HG03558 (cell line): Measurements from ENCODE around the gene GALNT8.
"Not testable (repeated sequence)": the region's sequence is repeated elsewhere in the genome, so short reads cannot be mapped to it uniquely, and the experiment has no call there.

ENCODE experiments used
- ATAC-seq: cut with Tn5 transposase; IDR thresholded peaks from one replicate; pipeline ENCODE4 v1.9.1; 2021; ENCODE audit warnings: moderate number of reproducible peaks; ENCODE audit not compliant: unreplicated experiment; ENCODE audit errors: extremely low read depth

Gene GALNT8, protein sequence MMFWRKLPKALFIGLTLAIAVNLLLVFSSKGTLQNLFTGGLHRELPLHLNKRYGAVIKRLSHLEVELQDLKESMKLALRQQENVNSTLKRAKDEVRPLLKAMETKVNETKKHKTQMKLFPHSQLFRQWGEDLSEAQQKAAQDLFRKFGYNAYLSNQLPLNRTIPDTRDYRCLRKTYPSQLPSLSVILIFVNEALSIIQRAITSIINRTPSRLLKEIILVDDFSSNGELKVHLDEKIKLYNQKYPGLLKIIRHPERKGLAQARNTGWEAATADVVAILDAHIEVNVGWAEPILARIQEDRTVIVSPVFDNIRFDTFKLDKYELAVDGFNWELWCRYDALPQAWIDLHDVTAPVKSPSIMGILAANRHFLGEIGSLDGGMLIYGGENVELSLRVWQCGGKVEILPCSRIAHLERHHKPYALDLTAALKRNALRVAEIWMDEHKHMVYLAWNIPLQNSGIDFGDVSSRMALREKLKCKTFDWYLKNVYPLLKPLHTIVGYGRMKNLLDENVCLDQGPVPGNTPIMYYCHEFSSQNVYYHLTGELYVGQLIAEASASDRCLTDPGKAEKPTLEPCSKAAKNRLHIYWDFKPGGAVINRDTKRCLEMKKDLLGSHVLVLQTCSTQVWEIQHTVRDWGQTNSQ

DNA sequence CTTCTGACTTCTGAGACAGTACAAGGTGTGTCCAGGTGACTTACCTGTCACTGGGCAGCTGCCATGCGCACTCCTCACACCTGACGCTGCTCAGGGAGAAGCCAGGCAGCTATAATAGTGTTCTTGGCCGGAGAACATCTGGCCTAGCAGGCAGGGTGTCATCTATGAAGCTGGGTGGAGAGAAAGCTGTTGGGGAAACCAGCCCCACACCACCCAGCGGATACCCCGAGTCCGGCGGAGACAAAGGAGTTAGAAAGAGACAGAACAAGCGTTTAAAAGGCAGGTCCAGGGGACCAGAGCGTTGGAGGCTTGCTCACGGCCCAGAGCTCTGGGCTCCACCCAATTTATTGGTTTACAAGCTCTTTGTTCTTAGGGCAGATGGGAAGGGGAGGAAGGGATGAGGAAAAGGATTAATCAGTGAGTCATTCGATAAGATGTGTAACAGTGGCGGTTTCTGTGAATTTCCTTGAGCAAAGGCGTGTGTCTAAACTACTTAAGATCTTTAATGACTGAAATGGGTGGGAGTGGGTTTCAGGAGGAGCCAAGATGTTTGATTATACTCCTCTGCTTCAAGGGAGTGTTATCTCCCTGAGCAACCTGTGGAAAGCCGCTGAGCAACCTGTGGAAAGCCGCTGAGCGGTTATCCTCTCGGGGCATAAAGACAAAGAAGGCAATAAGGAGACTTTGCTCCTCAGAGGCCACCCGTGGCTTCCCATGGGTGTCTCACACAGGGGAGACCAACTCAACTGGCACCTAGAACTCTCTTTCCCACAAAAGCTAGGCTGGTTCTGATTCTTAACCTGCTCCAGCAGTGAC lies at the start of gene GALNT8:
Gene GALNT8, plus strand, starts transcription at position 580 of the 816 bp plus-strand sequence. CDS start 278 bp downstream, outside the sequence.
- no peak for ATAC-seq

DNA sequence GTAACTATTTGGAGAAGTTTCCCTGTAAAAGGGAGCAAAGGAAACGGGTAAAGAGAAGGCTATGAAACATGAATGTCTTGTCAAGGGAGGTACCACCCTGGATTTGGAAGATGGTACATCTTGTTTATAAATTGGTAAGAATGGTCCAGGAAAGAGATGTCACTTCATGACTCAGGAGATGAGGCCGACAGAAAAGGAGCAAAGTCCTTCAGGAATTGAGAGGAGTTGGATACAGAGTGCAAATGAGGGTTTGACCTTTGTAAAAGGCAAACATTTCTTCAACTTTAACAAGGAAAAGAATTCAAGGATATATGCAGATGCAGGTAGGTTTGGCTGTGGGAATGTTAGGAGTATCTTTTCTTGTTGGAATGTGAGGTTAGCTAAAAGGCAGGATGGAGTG lies 40.5 kb upstream of the GALNT8 start:
- ATAC-seq, result no peak

DNA sequence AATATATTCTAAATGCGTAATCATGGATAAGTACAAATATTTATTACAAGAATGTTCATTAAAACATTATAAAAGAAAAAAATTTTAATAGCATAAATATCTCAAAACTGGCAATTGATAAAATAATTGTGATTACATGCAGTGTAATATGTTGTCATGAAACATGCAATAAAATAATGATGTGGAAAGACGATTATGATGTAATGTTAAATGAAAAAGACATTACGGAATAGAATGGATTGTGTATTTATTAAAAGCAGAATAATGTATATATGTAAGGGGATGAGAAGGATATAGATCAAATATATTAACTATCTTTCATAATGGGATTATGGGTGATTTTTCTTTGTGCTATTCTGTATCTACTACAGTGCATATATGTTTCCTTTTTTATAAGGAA lies 38.5 kb upstream of the GALNT8 start:
- ATAC-seq, result no peak

DNA sequence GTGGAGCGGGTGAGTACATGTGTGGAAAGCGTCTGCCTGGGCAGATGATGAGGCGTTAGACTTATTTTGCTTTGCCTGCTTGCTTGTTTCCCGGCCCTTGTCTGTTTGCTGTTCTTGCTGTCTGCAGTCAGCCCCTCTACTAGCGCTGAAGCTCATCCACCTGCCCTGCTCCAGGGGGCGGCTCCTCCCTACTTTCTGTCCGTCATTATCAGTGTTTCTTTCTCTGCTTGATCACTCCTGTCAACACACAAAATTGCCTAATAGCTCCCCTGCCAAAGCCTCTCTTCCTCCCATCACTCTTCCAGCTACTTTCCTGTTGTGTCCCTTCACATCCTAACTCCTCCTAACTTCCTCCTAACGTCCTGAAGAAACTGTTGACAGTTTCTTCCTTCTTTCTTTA lies 34.9 kb upstream of the GALNT8 start:
- ATAC-seq, result no peak

DNA sequence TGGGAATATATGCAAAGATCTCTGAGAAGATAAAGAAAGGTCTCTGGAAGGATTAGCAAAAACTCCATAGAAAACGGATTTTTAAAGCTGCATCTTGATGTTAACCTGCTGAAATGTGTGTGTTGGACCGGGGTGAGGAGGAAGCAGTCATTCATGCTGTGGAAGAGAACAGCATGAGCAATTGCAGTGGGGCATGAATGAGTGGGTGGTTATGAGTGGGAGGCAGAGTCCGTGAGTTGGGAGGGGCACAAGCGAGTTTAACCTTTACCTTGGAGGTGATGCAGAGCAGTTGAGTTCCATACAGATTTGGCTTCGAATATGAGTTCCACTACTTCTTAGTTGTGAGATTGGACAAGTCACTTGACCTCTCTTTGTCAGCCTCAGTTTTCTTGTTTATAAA lies 29.4 kb upstream of the GALNT8 start:
- no peak for ATAC-seq

DNA sequence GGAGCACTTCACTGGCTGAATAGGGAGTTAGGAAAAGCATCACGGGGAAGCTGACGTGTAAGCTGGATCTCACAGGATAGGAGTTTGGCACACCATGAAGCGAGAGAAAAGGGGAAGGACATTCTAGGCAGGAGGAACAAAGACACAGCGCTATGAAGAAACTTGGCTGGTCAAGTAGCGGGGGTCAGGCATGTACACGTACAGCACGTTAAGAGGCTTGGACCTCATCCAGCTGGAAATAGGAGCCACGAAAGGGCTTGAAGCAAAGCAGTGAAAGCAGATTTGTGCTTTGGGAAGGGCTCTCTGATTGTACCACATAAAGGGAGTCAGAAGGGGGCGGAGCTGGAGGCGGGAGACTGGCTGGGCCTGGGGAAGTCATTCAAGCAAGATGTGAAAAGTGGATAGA lies 19.6 kb upstream of the GALNT8 start:
- no peak for ATAC-seq

DNA sequence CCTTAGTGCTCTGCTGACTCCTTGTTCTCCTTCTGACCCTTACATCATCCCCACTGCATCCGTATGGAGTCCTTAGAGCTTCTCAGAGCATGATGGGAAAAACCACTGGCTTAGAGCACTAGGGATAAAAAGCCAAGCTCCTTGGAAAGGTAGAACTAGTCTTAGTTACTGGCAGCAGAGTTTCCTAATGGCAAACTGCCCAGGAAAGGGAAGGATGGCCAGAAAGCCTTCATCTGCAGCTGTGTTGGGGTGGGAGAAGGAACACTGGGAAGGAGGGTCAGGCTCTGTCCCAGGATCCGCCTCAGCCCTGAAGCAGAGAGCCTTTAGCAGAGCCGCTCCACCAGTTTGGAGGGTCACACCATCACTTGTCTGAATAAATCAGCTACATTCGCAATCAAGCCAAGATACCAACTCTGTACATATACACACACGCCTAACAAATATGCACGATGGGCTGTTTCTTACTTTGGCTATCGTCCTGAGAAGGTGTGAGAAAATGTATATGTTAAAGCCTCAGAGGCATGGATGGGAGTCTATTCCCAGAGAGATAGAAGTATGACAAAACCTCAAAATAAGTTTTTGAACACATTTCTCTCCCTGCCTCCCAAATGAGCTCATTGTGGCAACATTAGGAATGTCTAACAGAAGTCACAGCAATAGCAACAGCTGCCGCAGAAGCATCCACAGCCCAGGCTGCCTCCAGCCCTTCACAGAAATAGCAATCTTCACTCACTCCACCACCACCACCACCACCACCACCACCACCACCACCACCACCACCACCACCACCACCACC lies 18.6 kb upstream of the GALNT8 start:
- ATAC-seq, result no peak

DNA sequence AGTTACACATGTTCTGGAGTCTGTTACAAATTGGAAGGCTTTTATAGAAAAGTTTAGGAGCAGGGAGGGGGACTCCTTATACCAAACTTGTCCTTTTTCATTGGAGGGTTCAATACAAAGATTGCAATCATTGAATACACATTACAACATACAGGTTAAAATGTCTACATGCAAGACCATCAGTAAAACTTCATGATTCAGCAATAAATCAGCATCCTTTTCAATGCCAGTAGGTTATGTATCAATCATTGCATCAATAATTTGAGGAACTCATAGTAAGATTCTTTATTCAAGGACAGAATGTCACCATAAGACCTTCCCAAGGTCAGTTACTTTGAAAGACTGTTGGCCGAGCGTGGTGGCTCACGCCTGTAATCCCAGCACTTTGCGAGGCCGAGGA lies 16.5 kb upstream of the GALNT8 start:
- ATAC-seq, result no peak

DNA sequence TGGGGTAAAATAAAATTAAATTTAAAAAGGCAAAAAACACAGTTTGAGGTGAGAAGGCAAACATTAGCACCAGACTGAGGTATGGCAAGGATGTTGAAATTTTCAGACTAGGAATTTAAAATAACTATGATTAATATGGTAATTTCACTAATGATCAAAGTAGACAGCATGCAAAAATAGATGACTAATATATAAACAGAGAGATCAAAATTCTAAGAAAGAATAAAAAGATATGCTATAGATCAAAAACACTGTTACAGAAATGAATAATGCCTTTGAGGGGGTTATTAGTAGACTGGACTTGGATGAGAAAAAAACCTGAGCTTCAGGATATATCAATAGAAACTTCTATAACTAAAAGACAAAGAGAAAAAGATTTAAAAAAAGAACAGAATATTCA lies 14.4 kb upstream of the GALNT8 start:
- no peak for ATAC-seq

DNA sequence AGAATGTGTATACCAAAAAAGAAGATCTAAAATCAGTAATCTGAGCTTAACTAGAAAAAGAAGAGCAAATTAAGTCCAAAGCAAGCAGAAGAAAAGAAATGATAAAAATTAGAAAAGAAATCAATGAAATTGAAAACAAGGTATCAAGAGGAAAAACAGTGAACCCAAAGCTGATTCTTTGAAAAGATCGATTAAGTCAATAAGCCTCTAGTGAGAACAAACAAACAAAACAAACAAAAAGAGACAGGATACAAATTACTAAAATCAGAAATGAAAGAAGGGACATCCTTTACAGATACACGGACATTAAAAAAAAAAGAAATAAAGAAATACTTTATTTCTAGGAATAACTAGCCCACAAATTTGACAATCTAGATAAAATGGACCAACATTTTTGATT lies 12.9 kb upstream of the GALNT8 start:
- ATAC-seq, result no peak

DNA sequence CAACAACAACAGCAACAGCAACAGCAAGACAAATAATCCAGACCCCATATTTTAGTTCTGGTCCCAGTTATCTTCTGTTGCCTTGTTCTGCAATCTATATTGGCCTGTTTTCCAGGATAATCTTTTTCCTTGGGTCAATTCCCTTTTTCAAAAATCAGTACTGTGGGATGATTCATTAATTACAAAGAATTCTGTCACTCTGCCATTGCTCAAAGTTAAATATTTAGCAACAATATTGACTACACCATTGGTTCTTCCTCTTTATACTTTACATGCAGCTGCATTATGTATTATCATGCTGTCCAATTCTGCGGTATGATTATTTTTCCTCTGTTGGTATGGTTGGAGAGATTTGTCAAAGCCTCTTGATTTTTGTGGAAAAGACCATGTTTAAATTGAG lies 10.1 kb upstream of the GALNT8 start:
- no peak for ATAC-seq

DNA sequence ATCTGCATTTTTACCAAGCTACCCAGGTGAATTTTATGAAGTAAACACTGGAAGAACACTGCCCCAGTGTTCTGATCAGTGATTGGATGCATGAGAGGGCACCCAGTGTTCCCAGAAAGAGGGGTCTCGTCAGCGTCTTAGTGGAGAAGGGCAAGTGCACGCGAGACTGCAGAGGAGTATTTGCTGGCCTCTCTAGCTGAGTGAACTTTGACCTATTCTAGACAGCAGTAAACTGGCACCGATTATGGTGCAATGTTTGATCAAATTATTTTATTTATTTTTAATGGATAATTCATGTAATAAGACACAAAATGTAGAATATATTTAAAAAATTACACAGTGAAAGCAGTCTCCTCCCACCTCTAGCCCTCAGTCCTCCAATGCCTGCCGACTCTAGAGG lies 5.3 kb upstream of the GALNT8 start:
- no peak for ATAC-seq

DNA sequence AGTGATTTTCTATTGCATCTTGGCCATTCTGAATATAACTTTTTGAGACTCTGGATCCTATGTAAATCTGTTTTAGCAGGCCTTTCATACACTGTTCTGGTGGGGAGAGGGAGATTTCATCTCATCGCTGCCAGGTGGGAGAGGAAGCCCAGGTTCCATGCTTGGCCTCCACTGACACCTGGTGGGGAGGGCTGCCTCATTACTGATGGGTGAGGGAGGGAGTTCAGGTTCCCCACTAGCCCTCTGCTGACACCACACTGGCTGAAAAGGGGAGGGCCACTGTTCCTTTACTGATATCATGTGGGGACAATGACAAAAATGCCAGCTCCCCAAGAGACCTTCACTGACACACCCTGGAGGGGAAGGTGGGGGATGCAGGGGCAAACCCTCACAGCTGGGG lies 2.4 kb upstream of the GALNT8 start:
- no peak for ATAC-seq

DNA sequence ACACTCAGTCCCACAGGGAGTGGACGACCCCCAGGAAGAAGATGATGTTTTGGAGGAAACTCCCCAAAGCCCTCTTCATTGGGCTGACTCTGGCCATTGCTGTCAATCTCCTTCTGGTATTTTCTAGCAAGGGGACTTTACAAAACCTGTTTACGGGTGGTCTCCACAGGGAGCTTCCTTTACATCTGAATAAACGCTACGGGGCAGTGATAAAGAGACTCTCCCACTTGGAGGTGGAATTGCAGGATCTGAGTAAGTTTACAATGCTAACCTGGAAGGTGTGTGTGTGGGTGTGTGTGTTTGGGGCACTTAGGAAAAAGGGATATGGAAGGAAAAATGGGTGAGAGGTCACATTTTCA lies 416 bp downstream of the GALNT8 start:
- ATAC-seq, result no peak

DNA sequence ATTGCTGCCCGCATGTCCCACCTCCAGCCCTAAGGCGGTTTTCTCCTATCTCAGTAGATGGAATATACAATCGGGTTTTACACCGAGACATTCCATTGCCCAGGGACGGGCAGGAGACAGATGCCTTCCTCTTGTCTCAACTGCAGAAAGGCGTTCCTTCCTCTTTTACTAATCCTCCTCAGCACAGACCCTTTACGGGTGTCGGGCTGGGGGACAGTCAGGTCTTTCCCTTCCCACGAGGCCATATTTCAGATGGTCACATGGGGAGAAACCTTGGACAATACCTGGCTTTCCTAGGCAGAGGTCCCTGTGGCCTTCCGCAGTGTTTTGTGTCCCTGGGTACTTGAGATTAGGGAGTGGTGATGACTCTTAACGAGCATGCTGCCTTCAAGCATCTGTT lies 1.4 kb downstream of the GALNT8 start:
- not testable (repeated sequence) for ATAC-seq

DNA sequence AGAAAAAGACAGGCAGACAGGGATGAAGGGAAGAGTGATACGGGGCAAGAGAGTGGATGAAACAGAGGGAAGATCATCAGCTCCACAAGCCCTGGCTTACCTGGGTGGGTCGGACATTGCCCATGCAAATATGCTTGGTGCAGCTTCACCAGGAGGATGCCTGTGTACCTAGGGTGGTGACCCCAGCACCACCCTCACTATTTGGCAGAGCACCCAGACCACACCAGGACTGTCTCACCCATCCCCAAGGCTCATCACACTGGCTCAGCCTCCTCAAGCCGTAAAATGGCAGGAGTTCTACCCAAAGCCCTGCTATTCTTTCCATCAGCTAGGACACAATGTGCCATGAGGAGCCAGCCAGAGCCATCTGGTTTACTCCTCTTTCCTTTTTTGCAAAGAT lies 3.0 kb downstream of the GALNT8 start:
- no peak for ATAC-seq

DNA sequence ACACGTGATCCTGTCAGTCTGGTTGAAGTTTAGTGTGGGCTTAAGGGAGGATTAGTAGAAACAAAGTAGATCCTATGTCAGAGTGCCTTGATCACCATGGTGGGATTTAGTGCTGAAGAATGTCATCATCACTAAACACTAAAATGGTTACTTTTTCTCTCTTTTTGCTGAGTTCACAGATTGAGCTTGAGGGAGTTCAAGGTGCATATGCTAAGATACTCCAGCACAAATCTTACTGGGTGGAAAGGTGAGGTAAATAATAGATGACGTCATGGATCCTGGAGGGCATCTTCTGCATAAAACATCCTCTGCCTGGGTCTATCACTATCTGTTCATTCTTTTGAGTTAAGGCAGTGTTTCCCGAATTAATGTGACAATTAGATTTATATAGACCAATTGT lies 4.9 kb downstream of the GALNT8 start:
- ATAC-seq, result no peak

DNA sequence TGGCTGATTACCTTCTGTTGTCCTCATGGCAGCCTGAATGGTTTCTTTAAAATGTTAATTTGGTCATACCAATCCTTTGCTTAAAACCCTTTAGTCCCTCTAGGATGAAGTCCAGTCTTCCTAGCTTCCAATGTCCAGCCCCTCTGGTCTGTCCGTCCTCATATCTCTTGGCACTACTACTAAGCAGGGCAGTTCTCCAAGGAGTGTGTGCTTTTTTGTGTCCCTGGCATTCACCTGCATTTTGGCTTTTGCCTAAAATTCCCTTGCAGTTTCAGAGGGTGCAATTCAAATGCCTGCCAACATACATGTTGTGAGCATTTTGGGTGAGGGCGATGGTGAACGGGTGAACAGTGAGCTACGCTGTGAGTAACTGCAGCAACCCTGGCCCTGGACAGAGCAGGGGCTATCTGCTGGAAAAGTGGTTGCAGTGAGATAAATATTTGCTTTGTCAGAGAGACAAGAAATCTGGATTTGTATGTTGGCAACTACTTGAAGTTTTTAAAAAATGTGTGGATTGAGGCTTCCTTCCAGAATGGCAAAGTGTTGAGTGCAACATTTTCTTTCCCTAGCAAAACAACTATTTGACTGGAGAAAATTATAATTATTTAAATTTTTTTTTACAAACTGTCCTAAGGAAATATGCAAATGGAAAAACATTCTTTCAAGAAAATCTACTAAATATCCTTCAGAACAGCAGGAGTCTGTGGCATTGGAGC lies 14.6 kb downstream of the GALNT8 start:
- ATAC-seq, result no peak

DNA sequence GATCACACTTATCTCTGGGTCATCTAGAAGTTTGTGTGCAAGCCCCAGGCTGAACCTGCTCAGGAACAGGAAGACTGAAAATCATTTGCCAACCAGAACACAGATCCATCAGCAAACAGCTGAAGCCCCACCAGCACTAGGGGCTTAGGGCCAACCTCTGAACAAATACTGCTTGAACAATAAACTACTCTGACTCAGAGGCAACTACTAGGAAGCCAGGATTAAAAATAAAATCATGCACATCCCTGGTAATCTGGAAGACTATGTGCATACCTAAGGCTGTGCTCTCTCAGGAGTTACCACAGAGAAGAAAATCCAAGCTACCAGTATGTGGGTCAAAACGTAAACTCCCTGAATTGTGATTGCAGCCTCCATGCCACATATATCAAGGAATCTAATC lies 15.9 kb downstream of the GALNT8 start:
- no peak for ATAC-seq

DNA sequence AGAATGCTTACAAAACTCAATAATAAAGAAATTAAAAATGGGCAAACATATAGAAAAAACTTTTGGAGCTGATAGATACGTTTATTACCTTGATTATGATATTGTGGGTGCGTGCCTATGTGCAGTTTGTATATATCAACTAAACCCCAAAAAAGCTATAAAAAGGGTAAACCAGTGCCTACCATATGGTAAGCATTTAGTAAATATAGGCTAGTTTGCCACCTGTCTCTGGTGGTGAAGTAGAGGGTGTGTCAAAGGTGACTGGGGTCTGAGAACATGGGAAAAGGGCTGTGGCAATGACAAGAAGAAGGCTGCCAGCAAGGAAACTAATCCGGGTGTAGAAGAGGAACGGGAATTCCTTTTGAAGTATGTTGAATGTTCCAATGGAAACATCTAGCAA lies 18.3 kb downstream of the GALNT8 start:
- no peak for ATAC-seq
